Uterus (tissue), 4 donors: ENCODE results near the gene MAB21L2. TPM values are rescaled to one million over a fixed set of nuclear protein-coding genes. Genes with fewer than 3 reads are reported as not detected.

Experiments used
- DNase-seq, 2 donors: peaks; one replicate each; pipeline ENCODE4 v3.0.0-alpha.2; 2019 to 2020
- H3K27ac ChIP-seq, 2 donors: fragments of 200-600 bp; sonication (generic); 1 replicate in 1 of 2; 2 replicates in 1 of 2; pipeline ENCODE4 v1.5.1; 2016 to 2018
- H3K27me3 ChIP-seq, 2 donors: fragments of 200-600 bp; sonication (generic); one replicate each; pipeline ENCODE4 v1.5.1; 2018 to 2019; ENCODE audit warnings: control low read depth in 1 of 2
- H3K36me3 ChIP-seq, 2 donors: fragments of 200-600 bp; sonication (generic); one replicate each; pipeline ENCODE4 v1.5.1; 2019; ENCODE audit warnings: control low read depth in 1 of 2
- H3K4me1 ChIP-seq, 2 donors: fragments of 200-600 bp; sonication (generic); one replicate each; pipeline ENCODE4 v1.5.1; 2018 to 2019; ENCODE audit warnings: control low read depth in 1 of 2
- H3K4me3 ChIP-seq, 2 donors: fragments of 200-600 bp; sonication (generic); 1 replicate in 1 of 2; 2 replicates in 1 of 2; pipeline ENCODE4 v1.5.1; 2018 to 2019; ENCODE audit warnings: mild to moderate bottlenecking in 1 of 2
- H3K9me3 ChIP-seq, 2 donors: fragments of 200-600 bp; sonication (generic); one replicate each; pipeline ENCODE4 v1.5.1; 2019; ENCODE audit warnings: control low read depth in 1 of 2
- POLR2A ChIP-seq, 2 donors: fragments of 450-650 bp; IDR thresholded peaks; one replicate each; pipeline ENCODE4 v1.6.1; 2016; ENCODE audit warnings: antibody characterized with exemption in 2 of 2, mild to moderate bottlenecking in 1 of 2, moderate library complexity in 1 of 2
- intact Hi-C: fragments of 100-400 bp; cut with DNase I; formaldehyde crosslinking; loops from one replicate; pipeline ENCODE4 v1.15.1; 2023; ENCODE audit warnings: low total_unique reads
- total RNA-seq, 4 donors: library from RNA; depleted of rRNA in 3 of 4; stranded (reverse); fragments of >200 nt in 3 of 4; gene quantifications; one replicate each; pipeline versions ENCODE4 v1.1.0 to v1.2.4, GENCODE V29; 2014 to 2023
- TF ChIP-seq, protein P1 (sequence below), 4 experiments: fragments of 200-600 bp in 2 of 4; fragments of 450-650 bp in 2 of 4; sonication (generic) in 2 of 4; IDR thresholded peaks; one replicate each; pipeline ENCODE4 v1.5.1; 2016 to 2019; ENCODE audit warnings: antibody characterized with exemption in 4 of 4, mild to moderate bottlenecking in 2 of 4, moderate library complexity in 1 of 4
- donor health status: DM: yes; HTN: yes; CAD: no.

Gene MAB21L2
- total RNA-seq, 4 donors from 2014 or later = not detected

DNA sequence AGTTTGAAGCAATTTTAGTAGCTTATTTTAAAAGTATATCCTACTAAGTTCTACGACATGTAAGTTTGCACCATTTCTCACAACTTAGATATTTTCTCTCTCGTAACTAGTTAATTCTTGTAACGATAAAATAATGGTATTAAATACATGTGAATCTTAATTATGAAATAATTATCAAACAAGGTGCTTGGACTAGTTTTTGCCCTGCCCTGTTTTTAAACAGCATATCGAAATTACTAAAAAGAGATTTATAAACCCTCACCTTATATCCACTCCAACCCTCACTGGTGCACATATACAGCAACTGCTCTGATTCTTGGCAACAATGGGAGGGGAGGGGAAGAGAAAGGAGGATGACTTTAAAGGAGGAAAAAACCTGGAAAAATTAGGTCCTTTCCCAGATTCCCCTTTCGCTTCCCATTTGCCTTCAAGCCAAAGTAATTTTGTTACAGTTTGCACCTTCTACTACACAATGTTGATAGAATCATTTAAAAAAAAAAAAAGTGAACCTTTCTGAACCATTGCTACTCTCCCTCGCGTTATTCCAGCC lies 820 bp upstream of the MAB21L2 start:
- DNase-seq = no peak
- H3K9me3 ChIP-seq = no peaks in the 10 kb centered on the region
- H3K4me3 ChIP-seq = no peak overlapping the region
- H3K36me3 ChIP-seq = no peaks in the 10 kb centered on the region
- intact Hi-C loops = no loop called here
- TF ChIP-seq POLR2A (IDR thresholded peaks at IDR 0.05) = no peak
- TF ChIP-seq, protein P1, sequence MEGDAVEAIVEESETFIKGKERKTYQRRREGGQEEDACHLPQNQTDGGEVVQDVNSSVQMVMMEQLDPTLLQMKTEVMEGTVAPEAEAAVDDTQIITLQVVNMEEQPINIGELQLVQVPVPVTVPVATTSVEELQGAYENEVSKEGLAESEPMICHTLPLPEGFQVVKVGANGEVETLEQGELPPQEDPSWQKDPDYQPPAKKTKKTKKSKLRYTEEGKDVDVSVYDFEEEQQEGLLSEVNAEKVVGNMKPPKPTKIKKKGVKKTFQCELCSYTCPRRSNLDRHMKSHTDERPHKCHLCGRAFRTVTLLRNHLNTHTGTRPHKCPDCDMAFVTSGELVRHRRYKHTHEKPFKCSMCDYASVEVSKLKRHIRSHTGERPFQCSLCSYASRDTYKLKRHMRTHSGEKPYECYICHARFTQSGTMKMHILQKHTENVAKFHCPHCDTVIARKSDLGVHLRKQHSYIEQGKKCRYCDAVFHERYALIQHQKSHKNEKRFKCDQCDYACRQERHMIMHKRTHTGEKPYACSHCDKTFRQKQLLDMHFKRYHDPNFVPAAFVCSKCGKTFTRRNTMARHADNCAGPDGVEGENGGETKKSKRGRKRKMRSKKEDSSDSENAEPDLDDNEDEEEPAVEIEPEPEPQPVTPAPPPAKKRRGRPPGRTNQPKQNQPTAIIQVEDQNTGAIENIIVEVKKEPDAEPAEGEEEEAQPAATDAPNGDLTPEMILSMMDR (IDR thresholded peaks at IDR 0.05) = no peak
- no peak overlapping the region for H3K27ac ChIP-seq
- no peaks in the 10 kb centered on the region for H3K27me3 ChIP-seq
- no peaks in the 10 kb centered on the region for H3K4me1 ChIP-seq

DNA sequence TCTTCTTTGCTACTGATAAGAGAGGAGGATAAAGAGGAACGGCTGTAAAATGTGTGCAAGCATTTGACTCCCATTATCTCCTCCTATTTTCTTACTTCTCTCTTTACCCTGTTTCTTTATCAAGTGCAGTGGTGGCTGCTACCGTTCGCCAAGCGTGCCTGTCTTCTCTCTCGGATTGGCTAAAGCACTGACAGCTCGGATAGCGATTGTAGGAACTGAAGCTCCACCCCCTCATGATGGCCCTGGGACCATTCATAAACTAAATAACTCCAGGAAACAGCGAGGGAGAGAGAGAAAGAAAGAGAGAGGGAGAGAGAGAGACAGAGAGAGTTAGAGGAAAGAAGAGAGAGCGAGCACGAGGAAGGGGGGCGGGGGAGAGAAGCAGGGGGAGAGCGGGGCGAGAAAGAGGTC lies 305 bp upstream of the MAB21L2 start:
- TF ChIP-seq, protein P1 (IDR thresholded peaks at IDR 0.05) = no peak
- TF ChIP-seq POLR2A (IDR thresholded peaks at IDR 0.05) = no peak
- Histone ChIP-seq H3K9me3 (no peaks in the 10 kb centered on the region), H3K27ac (no peak overlapping the region), H3K4me3 (no peak overlapping the region), H3K4me1 (no peaks in the 10 kb centered on the region), H3K36me3 (no peaks in the 10 kb centered on the region), H3K27me3 (no peaks in the 10 kb centered on the region)
- no peak for DNase-seq
- intact Hi-C loops = no loop called here

DNA sequence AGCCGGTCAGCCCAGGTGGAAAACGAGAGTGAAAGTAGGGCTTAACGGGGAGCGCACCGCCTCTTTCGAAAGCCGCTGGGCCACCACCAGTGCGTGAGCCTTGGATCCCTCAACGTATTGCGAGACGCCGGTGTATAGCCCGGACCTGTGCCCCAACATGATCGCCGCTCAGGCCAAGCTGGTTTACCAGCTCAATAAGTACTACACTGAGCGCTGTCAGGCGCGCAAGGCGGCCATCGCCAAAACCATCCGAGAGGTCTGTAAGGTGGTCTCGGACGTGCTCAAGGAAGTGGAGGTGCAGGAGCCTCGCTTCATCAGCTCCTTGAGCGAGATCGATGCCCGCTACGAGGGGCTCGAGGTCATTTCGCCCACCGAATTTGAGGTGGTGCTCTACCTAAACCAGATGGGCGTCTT lies 929 bp downstream of the MAB21L2 start:
- Histone ChIP-seq H3K27me3 (no peaks in the 10 kb centered on the region), H3K27ac (no peak overlapping the region), H3K36me3 (no peaks in the 10 kb centered on the region), H3K4me1 (no peaks in the 10 kb centered on the region), H3K9me3 (no peaks in the 10 kb centered on the region), H3K4me3 (peak overlapping the region in 1 of 2 donors; percentile 18)
- no peak for TF ChIP-seq POLR2A (IDR thresholded peaks at IDR 0.05)
- TF ChIP-seq, protein P1 (IDR thresholded peaks at IDR 0.05) = no peak
- intact Hi-C loops = no loop called here
- DNase-seq = peak in 1 of 2 donors; percentile 12

DNA sequence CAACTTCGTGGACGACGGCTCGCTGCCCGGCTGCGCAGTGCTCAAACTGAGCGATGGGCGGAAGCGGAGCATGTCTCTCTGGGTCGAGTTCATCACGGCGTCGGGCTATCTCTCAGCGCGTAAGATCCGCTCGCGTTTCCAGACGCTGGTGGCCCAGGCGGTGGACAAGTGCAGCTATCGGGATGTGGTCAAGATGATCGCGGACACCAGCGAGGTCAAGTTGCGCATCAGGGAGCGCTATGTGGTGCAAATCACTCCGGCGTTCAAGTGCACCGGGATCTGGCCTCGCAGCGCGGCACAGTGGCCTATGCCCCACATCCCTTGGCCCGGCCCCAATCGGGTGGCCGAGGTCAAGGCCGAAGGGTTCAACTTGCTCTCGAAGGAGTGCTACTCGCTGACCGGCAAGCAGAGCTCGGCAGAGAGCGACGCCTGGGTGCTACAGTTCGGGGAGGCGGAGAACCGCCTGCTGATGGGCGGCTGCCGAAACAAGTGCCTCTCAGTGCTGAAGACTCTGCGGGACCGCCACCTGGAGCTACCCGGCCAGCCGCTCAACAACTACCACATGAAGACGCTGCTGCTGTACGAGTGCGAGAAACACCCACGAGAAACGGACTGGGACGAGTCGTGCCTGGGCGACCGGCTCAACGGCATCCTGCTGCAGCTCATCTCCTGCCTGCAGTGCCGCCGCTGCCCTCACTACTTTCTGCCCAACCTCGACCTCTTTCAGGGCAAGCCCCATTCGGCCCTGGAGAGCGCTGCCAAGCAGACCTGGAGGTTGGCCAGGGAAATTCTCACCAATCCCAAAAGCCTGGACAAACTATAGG lies 1.5 kb downstream of the MAB21L2 start:
- TF ChIP-seq, protein P1 (IDR thresholded peaks at IDR 0.05) = no peak
- TF ChIP-seq POLR2A (IDR thresholded peaks at IDR 0.05) = no peak
- peak overlapping the region in 1 of 2 donors; percentile 18 for H3K4me3 ChIP-seq
- H3K4me1 ChIP-seq = no peaks in the 10 kb centered on the region
- intact Hi-C loops = no loop called here
- H3K27ac ChIP-seq = no peak overlapping the region
- no peaks in the 10 kb centered on the region for H3K9me3 ChIP-seq
- no peaks in the 10 kb centered on the region for H3K27me3 ChIP-seq
- peak in 1 of 2 donors; percentile 12 for DNase-seq
- no peaks in the 10 kb centered on the region for H3K36me3 ChIP-seq
